NCI-H774 (cell line): ENCODE results near the gene UVRAG.
"Not testable (repeated sequence)": the region's sequence is repeated elsewhere in the genome, so short reads cannot be mapped to it uniquely, and the experiment has no call there.

Experiments used
- DNase-seq: peaks from one replicate; lab custom pipeline; 2025; lab: John Stamatoyannopoulos, UW

UVRAG gene

GRCh38 chr11:76026862-76027261 lies 211.9 kb downstream of the UVRAG start:
- DNase-seq, result no peak

GRCh38 chr11:76030286-76030685 lies 215.3 kb downstream of the UVRAG start:
- no peak for DNase-seq

GRCh38 chr11:76030968-76031590 lies 216.1 kb downstream of the UVRAG start:
- no peak for DNase-seq

- no peak for DNase-seq
Observed at GRCh38 chr11:76033699-76034098, 218.7 kb downstream of the UVRAG start.

GRCh38 chr11:76035020-76035419 lies 220.0 kb downstream of the UVRAG start:
- no peak for DNase-seq

GRCh38 chr11:76038608-76039007 lies 223.6 kb downstream of the UVRAG start:
- no peak for DNase-seq

- DNase-seq, result no peak
Observed at GRCh38 chr11:76041208-76041607, 226.2 kb downstream of the UVRAG start.

- no peak for DNase-seq
Observed at GRCh38 chr11:76044750-76045320, 229.8 kb downstream of the UVRAG start.

- no peak for DNase-seq
Observed at GRCh38 chr11:76047231-76047630, 232.2 kb downstream of the UVRAG start.

GRCh38 chr11:76047766-76048165 lies 232.8 kb downstream of the UVRAG start:
- no peak for DNase-seq

- DNase-seq, result no peak
Observed at GRCh38 chr11:76048763-76049162, 233.8 kb downstream of the UVRAG start.

GRCh38 chr11:76049511-76049910 lies 234.5 kb downstream of the UVRAG start:
- DNase-seq, result no peak

- DNase-seq, result no peak
Observed at GRCh38 chr11:76051937-76052336, 236.9 kb downstream of the UVRAG start.

GRCh38 chr11:76054330-76054729 lies 239.3 kb downstream of the UVRAG start:
- DNase-seq, result no peak

- no peak for DNase-seq
Observed at GRCh38 chr11:76056876-76057275, 241.9 kb downstream of the UVRAG start.

- DNase-seq, result not testable (repeated sequence)
Observed at GRCh38 chr11:76060475-76061036, 245.5 kb downstream of the UVRAG start.

- no peak for DNase-seq
Observed at GRCh38 chr11:76062733-76063132, 247.7 kb downstream of the UVRAG start.

GRCh38 chr11:76064192-76064591 lies 249.2 kb downstream of the UVRAG start:
- DNase-seq, result no peak

GRCh38 chr11:76067099-76067498 lies 252.1 kb downstream of the UVRAG start:
- no peak for DNase-seq

- no peak for DNase-seq
Observed at GRCh38 chr11:76069001-76069400, 254.0 kb downstream of the UVRAG start.

- no peak for DNase-seq
Observed at GRCh38 chr11:76071090-76071489, 256.1 kb downstream of the UVRAG start.

GRCh38 chr11:76073724-76074123 lies 258.7 kb downstream of the UVRAG start:
- no peak for DNase-seq

- DNase-seq, result no peak
Observed at GRCh38 chr11:76074148-76075095, 259.4 kb downstream of the UVRAG start.
